Colonic mucosa (tissue), 4 donors: ENCODE measurements around the gene METRNL. TPM values are rescaled to one million over a fixed set of nuclear protein-coding genes. Genes with fewer than 3 reads are reported as not detected.

Experiments
- DNase-seq: peaks from one replicate; pipeline ENCODE4 v3.0.0-alpha.2; 2020
- H3K27ac ChIP-seq: fragments of 200-600 bp; one replicate; pipeline ENCODE4 v1.8.0; 2021
- H3K27me3 ChIP-seq: fragments of 200-600 bp; one replicate; pipeline ENCODE4 v1.8.0; 2021
- H3K36me3 ChIP-seq: fragments of 200-600 bp; one replicate; pipeline ENCODE4 v1.8.0; 2021
- H3K4me1 ChIP-seq: fragments of 200-600 bp; one replicate; pipeline ENCODE4 v1.8.0; 2021; ENCODE audit warnings: mild to moderate bottlenecking
- H3K4me3 ChIP-seq: fragments of 200-600 bp; one replicate; pipeline ENCODE4 v1.8.0; 2021
- H3K9ac ChIP-seq, 2 donors: one replicate each; pipeline ENCODE4 v1.7.0; 2013; ENCODE audit warnings: control low read depth in 2 of 2, low read depth in 2 of 2, low read length in 2 of 2
- H3K9me3 ChIP-seq: fragments of 200-600 bp; one replicate; pipeline ENCODE4 v1.8.0; 2021
- CTCF ChIP-seq: fragments of 200-600 bp; IDR thresholded peaks from one replicate; pipeline ENCODE4 v1.8.0; 2022; ENCODE audit warnings: antibody characterized with exemption, mild to moderate bottlenecking
- intact Hi-C: fragments of 100-400 bp; cut with DNase I; formaldehyde crosslinking; loops from one replicate; pipeline ENCODE4 v1.14.1; 2022
- total RNA-seq, 2 donors: library from RNA; stranded (reverse); fragmentation: NEBNext Ultra II Directional in 1 of 2; extraction: Animal tissue kit (Norgen Biotek cat#: 25700) in 1 of 2; gene quantifications; one replicate each; pipeline ENCODE4 v1.2.1, GENCODE V29; 2021
- donor health status: healthy.
- donor health status: DM: no; HTN: no; CAD: no.
- donor health status: DM: no; HTN: no; CAD: no.

METRNL gene
- total RNA-seq, 2 donors from 2014 or later, result 84.2 to 87.2 TPM

- Histone ChIP-seq H3K27ac (peak overlapping the region; percentile 82), H3K9ac (peak overlapping the region; percentile 75 to 97), H3K4me1 (peaks cover 29% of the 10 kb centered on the region), H3K9me3 (no peaks in the 10 kb centered on the region), H3K4me3 (peak overlapping the region; percentile 76), H3K27me3 (peaks cover 17% of the 10 kb centered on the region), H3K36me3 (peaks cover 6% of the 10 kb centered on the region)
- no peak for TF ChIP-seq CTCF
- intact Hi-C loops, result no loop called here
- DNase-seq, result peak; percentile 91
Measured at GRCh38 chr17:83081684-83082201, 2.3 kb downstream of the METRNL start.

- H3K4me1 ChIP-seq, result peaks cover 29% of the 10 kb centered on the region
- H3K9ac ChIP-seq, result peak overlapping the region in 1 of 2 donors; percentile 75
- H3K27me3 ChIP-seq, result peaks cover 17% of the 10 kb centered on the region
- H3K27ac ChIP-seq, result no peak overlapping the region
- no peak for TF ChIP-seq CTCF
- no peaks in the 10 kb centered on the region for H3K9me3 ChIP-seq
- H3K36me3 ChIP-seq, result peaks cover 6% of the 10 kb centered on the region
- no peak overlapping the region for H3K4me3 ChIP-seq
- no peak for DNase-seq
- intact Hi-C loops, result no loop called here
Measured at GRCh38 chr17:83082424-83082823, 3.0 kb downstream of the METRNL start.

DNA sequence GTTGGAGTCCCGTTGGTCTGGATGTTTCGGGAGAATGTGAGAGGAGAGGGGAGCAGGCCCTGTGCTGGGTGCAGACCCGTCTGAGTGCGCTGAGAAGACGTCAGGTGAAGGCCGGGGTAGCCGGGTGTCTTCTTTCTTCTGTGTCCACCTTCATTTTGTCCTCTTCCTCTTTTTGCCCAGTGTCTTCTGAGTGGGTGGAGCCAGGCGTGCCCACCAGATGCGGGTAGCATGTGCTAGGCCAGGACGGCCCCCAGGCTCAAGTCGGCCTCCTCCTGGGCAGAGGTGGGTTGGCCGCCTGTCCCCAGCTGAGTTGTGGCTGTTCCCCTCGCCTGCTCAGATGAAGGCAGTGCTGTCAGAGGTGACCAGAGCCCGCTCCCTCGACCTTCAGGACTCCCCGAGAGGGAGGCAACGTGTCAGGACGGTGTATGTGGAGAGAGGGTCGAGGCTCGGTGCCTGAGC lies 3.5 kb downstream of the METRNL start:
- H3K27ac ChIP-seq, result peak overlapping the region; percentile 28
- H3K4me3 ChIP-seq, result no peak overlapping the region
- intact Hi-C loops, result no loop called here
- peaks cover 15% of the 10 kb centered on the region for H3K27me3 ChIP-seq
- peaks cover 32% of the 10 kb centered on the region for H3K4me1 ChIP-seq
- H3K36me3 ChIP-seq, result peaks cover 6% of the 10 kb centered on the region
- TF ChIP-seq CTCF, result no peak
- H3K9me3 ChIP-seq, result no peaks in the 10 kb centered on the region
- H3K9ac ChIP-seq, result peak overlapping the region; percentile 16 to 75
- no peak for DNase-seq

DNA sequence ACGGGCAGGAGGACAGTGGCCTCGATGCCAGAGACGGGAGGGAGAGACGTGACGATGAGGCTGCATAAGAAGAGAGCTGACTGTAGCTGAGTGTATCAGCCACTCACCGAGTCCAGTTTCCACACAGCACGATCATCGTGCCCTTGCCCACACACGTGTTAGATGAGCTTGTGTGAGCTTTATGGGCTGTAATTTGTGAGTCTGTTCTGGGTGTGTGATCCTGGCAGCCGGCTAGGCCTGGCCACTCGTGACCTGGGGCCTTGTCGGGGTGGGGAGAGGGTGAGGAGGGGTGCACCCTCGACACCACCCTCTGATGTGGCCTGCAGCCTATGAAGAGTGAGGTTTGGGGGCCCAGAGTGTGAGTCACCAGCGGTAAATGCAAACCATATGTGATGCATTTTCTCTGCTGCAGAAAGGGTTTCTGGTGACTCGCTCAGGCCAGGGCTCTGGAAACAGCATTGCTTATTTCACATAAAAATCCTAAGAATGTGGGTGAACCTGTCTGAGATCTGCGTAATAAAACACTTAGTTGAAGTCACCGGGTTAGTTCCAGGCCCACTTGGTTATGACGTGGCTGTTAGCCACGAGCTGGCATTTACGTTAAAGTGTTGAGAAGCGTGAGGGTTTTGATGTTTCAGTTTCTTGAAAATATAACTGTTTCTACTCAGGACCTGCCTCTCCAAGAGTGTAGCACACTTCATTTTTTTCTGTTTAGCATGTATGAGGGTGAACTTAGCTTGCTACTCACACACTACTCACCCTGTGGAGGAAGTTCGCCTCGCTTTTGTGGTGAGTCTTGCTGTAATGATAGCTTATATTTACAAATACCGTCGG lies 4.2 kb downstream of the METRNL start:
- intact Hi-C loops, result no loop called here
- Histone ChIP-seq H3K4me1 (peaks cover 36% of the 10 kb centered on the region), H3K9me3 (no peaks in the 10 kb centered on the region), H3K9ac (peak overlapping the region; percentile 16 to 75), H3K36me3 (peaks cover 6% of the 10 kb centered on the region), H3K27me3 (peaks cover 8% of the 10 kb centered on the region), H3K4me3 (no peak overlapping the region), H3K27ac (peak overlapping the region; percentile 28)
- DNase-seq, result peak; percentile 58
- no peak for TF ChIP-seq CTCF

- peak; percentile 61 for DNase-seq
- intact Hi-C loops, result no loop called here
- Histone ChIP-seq H3K9ac (peak overlapping the region; percentile 26 to 75), H3K4me1 (peaks cover 35% of the 10 kb centered on the region), H3K36me3 (peaks cover 6% of the 10 kb centered on the region), H3K9me3 (no peaks in the 10 kb centered on the region), H3K27ac (peak overlapping the region; percentile 28), H3K4me3 (no peak overlapping the region), H3K27me3 (peaks cover 3% of the 10 kb centered on the region)
- TF ChIP-seq CTCF, result no peak
Measured at GRCh38 chr17:83084214-83084613, 4.8 kb downstream of the METRNL start.
